Epithelial cell of prostate (primary cell): ENCODE results near the gene CD274.

Source experiments
- DNase-seq: peaks from one replicate; pipeline ENCODE4 v3.0.0-alpha.2; 2011; ENCODE audit warnings: low read depth, low spot score
- H3K27ac ChIP-seq: fragments of 450-650 bp; 2 replicates; pipeline ENCODE4 v1.5.1; 2017; ENCODE audit warnings: mild to moderate bottlenecking

Gene CD274

GRCh38 chr9:5518937-5519319 is 68.6 kb downstream of the CD274 start:
- no peak for DNase-seq
- no peak overlapping the region for H3K27ac ChIP-seq
